ENCODE results near the gene UBA1. TPM values are rescaled to one million over a fixed set of nuclear protein-coding genes. Genes with fewer than 3 reads are reported as not detected.

UBA1 gene
- polyA plus RNA-seq, 1 donor: 162 TPM

- no peaks in the 10 kb centered on the region for H3K27me3 ChIP-seq (ENCODE audit: control insufficient read depth, insufficient read depth, low read length)
- WGBS (ENCODE audit: insufficient coverage, low lambda C conversion rate): no CpG with 5 or more reads among the region's 2 CpGs
- no peaks in the 10 kb centered on the region for H3K4me1 ChIP-seq (ENCODE audit: control insufficient read depth, insufficient read depth, low read length)
- H3K9me3 ChIP-seq (ENCODE audit: control insufficient read depth, low read depth, low read length): no peaks in the 10 kb centered on the region
- no peak for DNase-seq
- no peak overlapping the region for H3K27ac ChIP-seq (ENCODE audit: low read length)
- H3K36me3 ChIP-seq (ENCODE audit: control insufficient read depth, insufficient read depth, low read length): peaks cover 78% of the 10 kb centered on the region
- no peak overlapping the region for H3K4me3 ChIP-seq (ENCODE audit: low read length)
Observed at GRCh38 chrX:47177079-47177478, 16.6 kb upstream of the UBA1 start.

GRCh38 chrX:47178337-47178736 is 15.3 kb upstream of the UBA1 start:
- Histone ChIP-seq H3K36me3 (ENCODE audit: control insufficient read depth, insufficient read depth, low read length) (peaks cover 75% of the 10 kb centered on the region), H3K27me3 (ENCODE audit: control insufficient read depth, insufficient read depth, low read length) (no peaks in the 10 kb centered on the region), H3K9me3 (ENCODE audit: control insufficient read depth, low read depth, low read length) (no peaks in the 10 kb centered on the region), H3K4me1 (ENCODE audit: control insufficient read depth, insufficient read depth, low read length) (no peaks in the 10 kb centered on the region), H3K4me3 (ENCODE audit: low read length) (no peak overlapping the region), H3K27ac (ENCODE audit: low read length) (no peak overlapping the region)
- WGBS (ENCODE audit: insufficient coverage, low lambda C conversion rate): no CpG with 5 or more reads among the region's 5 CpGs
- DNase-seq: no peak

- no peak overlapping the region for H3K4me3 ChIP-seq (ENCODE audit: low read length)
- H3K27me3 ChIP-seq (ENCODE audit: control insufficient read depth, insufficient read depth, low read length): no peaks in the 10 kb centered on the region
- no peaks in the 10 kb centered on the region for H3K4me1 ChIP-seq (ENCODE audit: control insufficient read depth, insufficient read depth, low read length)
- no peaks in the 10 kb centered on the region for H3K9me3 ChIP-seq (ENCODE audit: control insufficient read depth, low read depth, low read length)
- peaks cover 68% of the 10 kb centered on the region for H3K36me3 ChIP-seq (ENCODE audit: control insufficient read depth, insufficient read depth, low read length)
- no peak overlapping the region for H3K27ac ChIP-seq (ENCODE audit: low read length)
- WGBS (ENCODE audit: insufficient coverage, low lambda C conversion rate): no CpG with 5 or more reads among the region's 14 CpGs
- DNase-seq: no peak
Observed at GRCh38 chrX:47179221-47179927, 14.3 kb upstream of the UBA1 start.

- Histone ChIP-seq H3K9me3 (ENCODE audit: control insufficient read depth, low read depth, low read length) (no peaks in the 10 kb centered on the region), H3K36me3 (ENCODE audit: control insufficient read depth, insufficient read depth, low read length) (peaks cover 68% of the 10 kb centered on the region), H3K4me1 (ENCODE audit: control insufficient read depth, insufficient read depth, low read length) (no peaks in the 10 kb centered on the region), H3K27me3 (ENCODE audit: control insufficient read depth, insufficient read depth, low read length) (no peaks in the 10 kb centered on the region), H3K27ac (ENCODE audit: low read length) (no peak overlapping the region), H3K4me3 (ENCODE audit: low read length) (no peak overlapping the region)
- no peak for DNase-seq
- WGBS (ENCODE audit: insufficient coverage, low lambda C conversion rate): no CpG with 5 or more reads among the region's 18 CpGs
Observed at GRCh38 chrX:47179928-47180255, 13.7 kb upstream of the UBA1 start.

- WGBS (ENCODE audit: insufficient coverage, low lambda C conversion rate): no CpG with 5 or more reads among the region's 8 CpGs
- H3K4me3 ChIP-seq (ENCODE audit: low read length): no peak overlapping the region
- no peaks in the 10 kb centered on the region for H3K9me3 ChIP-seq (ENCODE audit: control insufficient read depth, low read depth, low read length)
- no peak for DNase-seq
- no peaks in the 10 kb centered on the region for H3K27me3 ChIP-seq (ENCODE audit: control insufficient read depth, insufficient read depth, low read length)
- no peak overlapping the region for H3K27ac ChIP-seq (ENCODE audit: low read length)
- H3K36me3 ChIP-seq (ENCODE audit: control insufficient read depth, insufficient read depth, low read length): peaks cover 70% of the 10 kb centered on the region
- H3K4me1 ChIP-seq (ENCODE audit: control insufficient read depth, insufficient read depth, low read length): no peaks in the 10 kb centered on the region
Observed at GRCh38 chrX:47180346-47180745, 13.3 kb upstream of the UBA1 start.

- WGBS (ENCODE audit: insufficient coverage, low lambda C conversion rate): no CpG with 5 or more reads among the region's 10 CpGs
- H3K27me3 ChIP-seq (ENCODE audit: control insufficient read depth, insufficient read depth, low read length): no peaks in the 10 kb centered on the region
- H3K27ac ChIP-seq (ENCODE audit: low read length): no peak overlapping the region
- H3K36me3 ChIP-seq (ENCODE audit: control insufficient read depth, insufficient read depth, low read length): peaks cover 64% of the 10 kb centered on the region
- H3K4me3 ChIP-seq (ENCODE audit: low read length): no peak overlapping the region
- no peak for DNase-seq
- no peaks in the 10 kb centered on the region for H3K9me3 ChIP-seq (ENCODE audit: control insufficient read depth, low read depth, low read length)
- no peaks in the 10 kb centered on the region for H3K4me1 ChIP-seq (ENCODE audit: control insufficient read depth, insufficient read depth, low read length)
Observed at GRCh38 chrX:47181301-47181700, 12.3 kb upstream of the UBA1 start.

- no peaks in the 10 kb centered on the region for H3K4me1 ChIP-seq (ENCODE audit: control insufficient read depth, insufficient read depth, low read length)
- DNase-seq: no peak
- no peaks in the 10 kb centered on the region for H3K9me3 ChIP-seq (ENCODE audit: control insufficient read depth, low read depth, low read length)
- no peak overlapping the region for H3K4me3 ChIP-seq (ENCODE audit: low read length)
- WGBS (ENCODE audit: insufficient coverage, low lambda C conversion rate): no CpG with 5 or more reads among the region's 9 CpGs
- H3K27ac ChIP-seq (ENCODE audit: low read length): no peak overlapping the region
- peaks cover 64% of the 10 kb centered on the region for H3K36me3 ChIP-seq (ENCODE audit: control insufficient read depth, insufficient read depth, low read length)
- H3K27me3 ChIP-seq (ENCODE audit: control insufficient read depth, insufficient read depth, low read length): no peaks in the 10 kb centered on the region
Observed at GRCh38 chrX:47182106-47182700, 11.4 kb upstream of the UBA1 start.

GRCh38 chrX:47184486-47184885 is 9.1 kb upstream of the UBA1 start:
- Histone ChIP-seq H3K9me3 (ENCODE audit: control insufficient read depth, low read depth, low read length) (no peaks in the 10 kb centered on the region), H3K27me3 (ENCODE audit: control insufficient read depth, insufficient read depth, low read length) (no peaks in the 10 kb centered on the region), H3K4me1 (ENCODE audit: control insufficient read depth, insufficient read depth, low read length) (no peaks in the 10 kb centered on the region), H3K27ac (ENCODE audit: low read length) (no peak overlapping the region), H3K4me3 (ENCODE audit: low read length) (no peak overlapping the region), H3K36me3 (ENCODE audit: control insufficient read depth, insufficient read depth, low read length) (peaks cover 49% of the 10 kb centered on the region)
- no CpG with 5 or more reads among the region's 4 CpGs for WGBS (ENCODE audit: insufficient coverage, low lambda C conversion rate)
- no peak for DNase-seq

GRCh38 chrX:47185241-47185640 is 8.4 kb upstream of the UBA1 start:
- H3K36me3 ChIP-seq (ENCODE audit: control insufficient read depth, insufficient read depth, low read length): peaks cover 45% of the 10 kb centered on the region
- no CpG with 5 or more reads among the region's 17 CpGs for WGBS (ENCODE audit: insufficient coverage, low lambda C conversion rate)
- DNase-seq: no peak
- H3K27me3 ChIP-seq (ENCODE audit: control insufficient read depth, insufficient read depth, low read length): no peaks in the 10 kb centered on the region
- no peak overlapping the region for H3K4me3 ChIP-seq (ENCODE audit: low read length)
- H3K9me3 ChIP-seq (ENCODE audit: control insufficient read depth, low read depth, low read length): no peaks in the 10 kb centered on the region
- H3K4me1 ChIP-seq (ENCODE audit: control insufficient read depth, insufficient read depth, low read length): peaks cover under 1% of the 10 kb centered on the region
- no peak overlapping the region for H3K27ac ChIP-seq (ENCODE audit: low read length)

GRCh38 chrX:47186096-47186740 is 7.4 kb upstream of the UBA1 start:
- no peak for DNase-seq
- Histone ChIP-seq H3K4me1 (ENCODE audit: control insufficient read depth, insufficient read depth, low read length) (peaks cover 2% of the 10 kb centered on the region), H3K9me3 (ENCODE audit: control insufficient read depth, low read depth, low read length) (no peaks in the 10 kb centered on the region), H3K4me3 (ENCODE audit: low read length) (no peak overlapping the region), H3K36me3 (ENCODE audit: control insufficient read depth, insufficient read depth, low read length) (peaks cover 38% of the 10 kb centered on the region), H3K27ac (ENCODE audit: low read length) (no peak overlapping the region), H3K27me3 (ENCODE audit: control insufficient read depth, insufficient read depth, low read length) (no peaks in the 10 kb centered on the region)
- no CpG with 5 or more reads among the region's 27 CpGs for WGBS (ENCODE audit: insufficient coverage, low lambda C conversion rate)
